Measurements from ENCODE around the gene SULT2B1.

Gene SULT2B1

GRCh38 chr19:48615231-48616040 lies 63.5 kb downstream of the SULT2B1 start:
- H3K4me3 ChIP-seq (ENCODE audit: low read length), result no peak overlapping the region
- H3K27ac ChIP-seq (ENCODE audit: low read depth, low read length), result no peak overlapping the region
- H3K36me3 ChIP-seq (ENCODE audit: control insufficient read depth, insufficient read depth, low read length), result peaks cover 24% of the 10 kb centered on the region
- no peak overlapping the region for H3K9ac ChIP-seq (ENCODE audit: low read length)
- peaks cover 14% of the 10 kb centered on the region for H3K4me1 ChIP-seq (ENCODE audit: control insufficient read depth, insufficient read depth, low read length)
- no peaks in the 10 kb centered on the region for H3K27me3 ChIP-seq (ENCODE audit: control insufficient read depth, insufficient read depth, low read length)

- Histone ChIP-seq H3K27me3 (ENCODE audit: control insufficient read depth, insufficient read depth, low read length) (no peaks in the 10 kb centered on the region), H3K27ac (ENCODE audit: low read depth, low read length) (no peak overlapping the region), H3K4me3 (ENCODE audit: low read length) (no peak overlapping the region), H3K4me1 (ENCODE audit: control insufficient read depth, insufficient read depth, low read length) (peaks cover 14% of the 10 kb centered on the region), H3K36me3 (ENCODE audit: control insufficient read depth, insufficient read depth, low read length) (peaks cover 24% of the 10 kb centered on the region), H3K9ac (ENCODE audit: low read length) (no peak overlapping the region)
Measured at GRCh38 chr19:48616041-48616436, 64.1 kb downstream of the SULT2B1 start.

GRCh38 chr19:48616491-48617056 lies 64.6 kb downstream of the SULT2B1 start:
- H3K27me3 ChIP-seq (ENCODE audit: control insufficient read depth, insufficient read depth, low read length), result no peaks in the 10 kb centered on the region
- H3K27ac ChIP-seq (ENCODE audit: low read depth, low read length), result no peak overlapping the region
- H3K36me3 ChIP-seq (ENCODE audit: control insufficient read depth, insufficient read depth, low read length), result peaks cover 24% of the 10 kb centered on the region
- H3K9ac ChIP-seq (ENCODE audit: low read length), result no peak overlapping the region
- H3K4me1 ChIP-seq (ENCODE audit: control insufficient read depth, insufficient read depth, low read length), result peaks cover 14% of the 10 kb centered on the region
- no peak overlapping the region for H3K4me3 ChIP-seq (ENCODE audit: low read length)

- H3K9ac ChIP-seq (ENCODE audit: low read length), result no peak overlapping the region
- no peaks in the 10 kb centered on the region for H3K27me3 ChIP-seq (ENCODE audit: control insufficient read depth, insufficient read depth, low read length)
- peaks cover 14% of the 10 kb centered on the region for H3K4me1 ChIP-seq (ENCODE audit: control insufficient read depth, insufficient read depth, low read length)
- H3K27ac ChIP-seq (ENCODE audit: low read depth, low read length), result peak overlapping the region; percentile 30
- peak overlapping the region; percentile 96 for H3K4me3 ChIP-seq (ENCODE audit: low read length)
- H3K36me3 ChIP-seq (ENCODE audit: control insufficient read depth, insufficient read depth, low read length), result peaks cover 24% of the 10 kb centered on the region
Measured at GRCh38 chr19:48617146-48617937, 65.4 kb downstream of the SULT2B1 start.

- no peaks in the 10 kb centered on the region for H3K27me3 ChIP-seq (ENCODE audit: control insufficient read depth, insufficient read depth, low read length)
- H3K9ac ChIP-seq (ENCODE audit: low read length), result peak overlapping the region; percentile 82
- peak overlapping the region; percentile 90 for H3K27ac ChIP-seq (ENCODE audit: low read depth, low read length)
- H3K36me3 ChIP-seq (ENCODE audit: control insufficient read depth, insufficient read depth, low read length), result peaks cover 24% of the 10 kb centered on the region
- peak overlapping the region; percentile 96 for H3K4me3 ChIP-seq (ENCODE audit: low read length)
- peaks cover 17% of the 10 kb centered on the region for H3K4me1 ChIP-seq (ENCODE audit: control insufficient read depth, insufficient read depth, low read length)
Measured at GRCh38 chr19:48618278-48618915, 66.4 kb downstream of the SULT2B1 start.

GRCh38 chr19:48618916-48619691 lies 67.1 kb downstream of the SULT2B1 start, which contains the start of the genes RPL18 and SPHK2:
RPL18 (minus strand) TSS chr19:48619178; CDS start chr19:48619143, 35 bp downstream.
SPHK2 (plus strand) TSS chr19:48619506; CDS start chr19:48620515, 1,009 bp downstream.
- Histone ChIP-seq H3K4me3 (ENCODE audit: low read length) (peak within 1 kb of the TSS; percentile 96), H3K9ac (ENCODE audit: low read length) (peak within 1 kb of the TSS; percentile 82), H3K4me1 (ENCODE audit: control insufficient read depth, insufficient read depth, low read length) (peaks cover 22% of the 10 kb centered on the region), H3K36me3 (ENCODE audit: control insufficient read depth, insufficient read depth, low read length) (peaks cover 24% of the 10 kb centered on the region), H3K27ac (ENCODE audit: low read depth, low read length) (peak within 1 kb of the TSS; percentile 90), H3K27me3 (ENCODE audit: control insufficient read depth, insufficient read depth, low read length) (no peaks in the 10 kb centered on the region)

- H3K4me1 ChIP-seq (ENCODE audit: control insufficient read depth, insufficient read depth, low read length), result peaks cover 22% of the 10 kb centered on the region
- H3K36me3 ChIP-seq (ENCODE audit: control insufficient read depth, insufficient read depth, low read length), result peaks cover 24% of the 10 kb centered on the region
- H3K9ac ChIP-seq (ENCODE audit: low read length), result peak overlapping the region; percentile 53
- H3K27me3 ChIP-seq (ENCODE audit: control insufficient read depth, insufficient read depth, low read length), result no peaks in the 10 kb centered on the region
- H3K4me3 ChIP-seq (ENCODE audit: low read length), result peak overlapping the region; percentile 70
- peak overlapping the region; percentile 90 for H3K27ac ChIP-seq (ENCODE audit: low read depth, low read length)
Measured at GRCh38 chr19:48619692-48620585, 68.0 kb downstream of the SULT2B1 start.

GRCh38 chr19:48623556-48624066 lies 71.6 kb downstream of the SULT2B1 start:
- Histone ChIP-seq H3K4me3 (ENCODE audit: low read length) (peak overlapping the region; percentile 65), H3K27ac (ENCODE audit: low read depth, low read length) (peak overlapping the region; percentile 79), H3K9ac (ENCODE audit: low read length) (peak overlapping the region; percentile 6), H3K27me3 (ENCODE audit: control insufficient read depth, insufficient read depth, low read length) (no peaks in the 10 kb centered on the region), H3K36me3 (ENCODE audit: control insufficient read depth, insufficient read depth, low read length) (no peaks in the 10 kb centered on the region), H3K4me1 (ENCODE audit: control insufficient read depth, insufficient read depth, low read length) (peaks cover 8% of the 10 kb centered on the region)

GRCh38 chr19:48624067-48624594 lies 72.2 kb downstream of the SULT2B1 start:
- Histone ChIP-seq H3K36me3 (ENCODE audit: control insufficient read depth, insufficient read depth, low read length) (no peaks in the 10 kb centered on the region), H3K27ac (ENCODE audit: low read depth, low read length) (peak overlapping the region; percentile 79), H3K4me3 (ENCODE audit: low read length) (peak overlapping the region; percentile 65), H3K27me3 (ENCODE audit: control insufficient read depth, insufficient read depth, low read length) (no peaks in the 10 kb centered on the region), H3K4me1 (ENCODE audit: control insufficient read depth, insufficient read depth, low read length) (peaks cover 8% of the 10 kb centered on the region), H3K9ac (ENCODE audit: low read length) (peak overlapping the region; percentile 6)

GRCh38 chr19:48624791-48625723 lies 73.1 kb downstream of the SULT2B1 start:
- Histone ChIP-seq H3K9ac (ENCODE audit: low read length) (no peak overlapping the region), H3K4me3 (ENCODE audit: low read length) (peak overlapping the region; percentile 63), H3K27ac (ENCODE audit: low read depth, low read length) (no peak overlapping the region), H3K27me3 (ENCODE audit: control insufficient read depth, insufficient read depth, low read length) (no peaks in the 10 kb centered on the region), H3K36me3 (ENCODE audit: control insufficient read depth, insufficient read depth, low read length) (no peaks in the 10 kb centered on the region), H3K4me1 (ENCODE audit: control insufficient read depth, insufficient read depth, low read length) (peaks cover 10% of the 10 kb centered on the region)

Measured in rectal smooth muscle tissue (tissue), 1 donor.